Measurements from ENCODE around the gene NXPE3.

Gene NXPE3

DNA sequence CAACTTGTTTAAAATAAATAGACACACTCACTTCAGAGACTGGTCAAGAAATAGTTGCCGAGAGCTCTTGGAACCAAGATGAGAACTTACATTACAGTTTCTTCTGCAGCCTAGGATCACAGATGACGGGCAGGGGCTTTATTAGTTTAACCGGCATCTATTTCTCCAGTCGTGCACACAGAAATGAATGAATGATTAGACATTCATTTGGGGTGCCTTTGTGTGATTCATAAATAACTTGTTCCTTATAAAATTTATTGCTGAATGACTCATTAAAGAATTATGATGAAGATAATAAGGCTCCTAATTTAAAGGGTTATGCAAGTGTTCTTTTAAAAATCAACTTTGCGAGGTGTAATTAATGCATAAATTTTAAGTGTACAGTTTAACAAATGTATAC, 91.1 kb downstream of the NXPE3 start:
- DNase-seq (ENCODE audit: low spot score in 2 of 2) = no peak
- Histone ChIP-seq H3K4me3 (no peak overlapping the region), H3K36me3 (replicated peaks) (no peaks in the 10 kb centered on the region), H3K4me1 (no peaks in the 10 kb centered on the region), H3K27me3 (ENCODE audit: low read depth) (no peaks in the 10 kb centered on the region), H3K9me3 (no peaks in the 10 kb centered on the region)
- in situ Hi-C loops (cut with MboI; ENCODE audit: low sequenced_read_pairs) = no loop called here

DNA sequence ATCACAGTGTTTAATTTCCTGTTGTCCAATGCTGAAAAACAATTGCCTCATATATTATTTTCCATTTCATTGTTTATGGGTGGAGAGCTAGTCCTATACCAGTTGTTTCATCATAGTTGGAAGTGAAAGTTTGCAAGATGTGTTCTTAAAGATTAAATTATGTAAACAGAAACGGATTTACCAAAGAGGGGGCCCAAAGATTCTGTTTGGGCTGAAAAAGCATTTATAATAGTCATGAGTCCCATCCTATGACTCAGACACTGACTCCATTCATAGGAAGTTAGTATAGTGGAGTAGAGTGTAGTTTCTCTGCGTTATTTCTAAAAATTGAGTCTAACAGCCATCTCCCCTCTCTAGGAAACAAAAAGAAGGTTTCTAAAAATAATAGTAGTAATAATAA, 94.6 kb downstream of the NXPE3 start:
- H3K27me3 ChIP-seq (ENCODE audit: low read depth) = 0 out of 2 replicates have a peak, but pooled peaks cover 4% of the 10 kb centered on the region
- no peaks in the 10 kb centered on the region for H3K36me3 ChIP-seq (replicated peaks)
- no peaks in the 10 kb centered on the region for H3K4me1 ChIP-seq
- no peaks in the 10 kb centered on the region for H3K9me3 ChIP-seq
- DNase-seq (ENCODE audit: low spot score in 2 of 2) = no peak
- no peak overlapping the region for H3K4me3 ChIP-seq
- in situ Hi-C loops (cut with MboI; ENCODE audit: low sequenced_read_pairs) = no loop called here

DNA sequence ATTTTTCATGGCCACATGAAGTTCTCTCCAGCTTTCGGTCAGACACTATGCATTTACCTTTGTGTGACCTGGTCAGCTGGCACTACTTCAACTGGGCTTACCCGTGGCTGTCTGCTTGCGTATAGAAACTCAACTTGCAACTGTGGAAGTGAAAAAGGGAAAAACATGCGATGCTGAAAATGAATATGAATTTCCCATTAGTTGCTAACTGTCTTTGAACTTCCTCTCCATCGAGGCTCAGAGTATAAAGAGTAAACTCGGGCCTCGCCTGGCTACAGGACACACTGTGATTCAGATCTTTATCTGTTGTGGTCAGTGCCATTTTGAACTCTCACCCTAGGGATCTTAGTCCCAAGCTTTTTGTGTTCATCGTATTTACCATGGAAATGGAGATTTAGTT, 97.1 kb downstream of the NXPE3 start:
- Histone ChIP-seq H3K9me3 (no peaks in the 10 kb centered on the region), H3K36me3 (replicated peaks) (no peaks in the 10 kb centered on the region), H3K27me3 (ENCODE audit: low read depth) (0 out of 2 replicates have a peak, but pooled peaks cover 4% of the 10 kb centered on the region), H3K4me3 (no peak overlapping the region), H3K4me1 (no peaks in the 10 kb centered on the region)
- DNase-seq (ENCODE audit: low spot score in 2 of 2) = no peak
- in situ Hi-C loops (cut with MboI; ENCODE audit: low sequenced_read_pairs) = no loop called here

Measured in HAP-1 (cell line).